Prostate gland (tissue), 2 donors: ENCODE data around the gene PSMB5.

Experiments used
- POLR2AphosphoS5 ChIP-seq: sonication (generic); formaldehyde crosslinking; IDR thresholded peaks from one replicate; pipeline ENCODE4 v1.6.1; 2017; ENCODE audit warnings: antibody characterized with exemption
- TF ChIP-seq, protein P1 (sequence below), 4 experiments: fragments of 200-600 bp in 2 of 4; fragments of 450-650 bp in 2 of 4; sonication (generic) in 2 of 4; IDR thresholded peaks; 1 replicate in 3 of 4; 2 replicates in 1 of 4; pipeline ENCODE4 v1.5.1; 2016 to 2019; ENCODE audit warnings: antibody characterized with exemption in 4 of 4, mild to moderate bottlenecking in 2 of 4, moderate library complexity in 2 of 4

- TF ChIP-seq, protein P1, sequence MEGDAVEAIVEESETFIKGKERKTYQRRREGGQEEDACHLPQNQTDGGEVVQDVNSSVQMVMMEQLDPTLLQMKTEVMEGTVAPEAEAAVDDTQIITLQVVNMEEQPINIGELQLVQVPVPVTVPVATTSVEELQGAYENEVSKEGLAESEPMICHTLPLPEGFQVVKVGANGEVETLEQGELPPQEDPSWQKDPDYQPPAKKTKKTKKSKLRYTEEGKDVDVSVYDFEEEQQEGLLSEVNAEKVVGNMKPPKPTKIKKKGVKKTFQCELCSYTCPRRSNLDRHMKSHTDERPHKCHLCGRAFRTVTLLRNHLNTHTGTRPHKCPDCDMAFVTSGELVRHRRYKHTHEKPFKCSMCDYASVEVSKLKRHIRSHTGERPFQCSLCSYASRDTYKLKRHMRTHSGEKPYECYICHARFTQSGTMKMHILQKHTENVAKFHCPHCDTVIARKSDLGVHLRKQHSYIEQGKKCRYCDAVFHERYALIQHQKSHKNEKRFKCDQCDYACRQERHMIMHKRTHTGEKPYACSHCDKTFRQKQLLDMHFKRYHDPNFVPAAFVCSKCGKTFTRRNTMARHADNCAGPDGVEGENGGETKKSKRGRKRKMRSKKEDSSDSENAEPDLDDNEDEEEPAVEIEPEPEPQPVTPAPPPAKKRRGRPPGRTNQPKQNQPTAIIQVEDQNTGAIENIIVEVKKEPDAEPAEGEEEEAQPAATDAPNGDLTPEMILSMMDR (IDR thresholded peaks at IDR 0.05): no peak
- no peak for TF ChIP-seq POLR2AphosphoS5
Measured at GRCh38 chr14:23054000-23054811, 19.5 kb upstream of the PSMB5 start.
